Anterior cingulate cortex (tissue), 58 donors: Measurements from ENCODE around the gene DCHS1.

Experiments used
- DNase-seq, 58 donors: peaks; one replicate each; lab custom pipeline; 2025; lab: John Stamatoyannopoulos, UW

DCHS1 gene

DNA sequence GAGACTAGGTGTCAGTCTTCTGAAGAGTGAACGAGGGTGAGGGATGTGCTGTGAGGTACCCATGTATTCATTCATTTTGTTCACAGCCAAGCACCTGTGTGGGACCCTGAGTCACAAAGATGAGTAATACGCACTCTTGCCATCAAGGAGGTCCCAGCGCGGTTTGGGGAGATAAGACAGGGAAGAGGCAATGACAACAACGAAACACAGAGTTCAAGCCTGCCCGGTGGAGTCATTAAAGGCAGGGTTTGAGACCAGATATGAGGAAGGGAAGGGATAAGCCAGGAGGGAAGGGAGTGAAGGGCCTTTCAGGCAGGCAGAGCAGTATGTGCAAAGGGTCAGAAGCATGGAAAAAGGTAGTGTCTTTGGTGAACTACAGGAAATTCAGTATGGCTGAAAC is 4.6 kb downstream of the DCHS1 start:
- DNase-seq, result no peak

DNA sequence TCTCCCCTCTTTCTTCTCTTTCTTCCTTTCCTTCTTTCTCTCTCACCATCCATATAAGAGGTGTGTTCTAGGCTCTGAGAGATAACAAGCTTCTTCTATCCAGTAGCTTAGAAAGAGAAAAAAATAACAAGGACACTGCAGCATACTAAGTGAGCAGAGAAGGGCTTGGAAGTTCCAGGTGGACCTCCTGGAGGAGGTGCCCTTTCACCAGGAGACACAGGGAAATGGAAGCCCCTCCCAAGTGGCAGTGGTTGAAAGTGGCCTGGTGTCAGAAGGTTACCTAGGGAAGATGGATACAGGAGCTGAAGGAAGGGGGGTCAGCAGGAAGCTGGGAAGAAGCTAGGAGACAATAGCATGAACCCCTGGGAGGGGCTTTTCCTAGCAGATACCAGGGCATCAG is 5.5 kb downstream of the DCHS1 start:
- no peak for DNase-seq

DNA sequence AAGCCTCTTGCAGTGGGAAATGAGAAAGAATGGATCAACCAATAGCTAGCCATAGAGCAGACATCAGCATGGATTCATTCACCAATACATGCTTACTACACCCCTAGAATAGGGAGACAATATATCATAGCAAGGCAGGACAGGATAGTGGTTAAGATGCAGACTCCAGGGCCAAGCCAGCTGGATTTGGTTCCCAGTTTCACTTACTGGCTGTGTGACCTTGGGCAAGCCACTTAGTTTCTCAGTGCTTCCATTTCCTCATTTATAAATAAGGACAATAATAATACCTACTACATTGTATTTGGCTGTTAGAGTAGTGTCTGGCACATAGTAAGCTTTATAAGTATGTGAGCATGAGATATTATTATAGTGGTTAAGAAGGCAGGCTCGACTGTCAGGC is 7.1 kb downstream of the DCHS1 start:
- no peak for DNase-seq

DNA sequence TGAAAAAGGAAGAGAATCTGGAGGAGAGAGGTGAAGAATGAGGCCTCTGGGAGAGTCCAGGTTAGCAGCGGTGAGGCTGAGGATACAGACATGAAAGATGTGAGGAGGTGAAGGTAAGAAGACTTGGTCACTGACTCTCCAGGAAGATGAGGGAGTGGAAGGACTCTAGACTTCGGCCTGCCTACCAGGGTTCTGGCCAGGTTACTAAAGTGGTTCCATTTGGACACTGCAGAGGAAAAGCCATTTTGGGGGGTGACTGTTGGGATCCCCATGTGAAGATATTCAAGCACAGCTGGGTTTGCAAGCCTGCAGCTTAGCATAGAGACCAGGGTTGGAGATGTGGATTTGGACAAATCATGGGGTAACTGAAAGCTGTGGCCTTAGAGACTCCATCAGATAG is 7.8 kb downstream of the DCHS1 start:
- DNase-seq, result no peak

DNA sequence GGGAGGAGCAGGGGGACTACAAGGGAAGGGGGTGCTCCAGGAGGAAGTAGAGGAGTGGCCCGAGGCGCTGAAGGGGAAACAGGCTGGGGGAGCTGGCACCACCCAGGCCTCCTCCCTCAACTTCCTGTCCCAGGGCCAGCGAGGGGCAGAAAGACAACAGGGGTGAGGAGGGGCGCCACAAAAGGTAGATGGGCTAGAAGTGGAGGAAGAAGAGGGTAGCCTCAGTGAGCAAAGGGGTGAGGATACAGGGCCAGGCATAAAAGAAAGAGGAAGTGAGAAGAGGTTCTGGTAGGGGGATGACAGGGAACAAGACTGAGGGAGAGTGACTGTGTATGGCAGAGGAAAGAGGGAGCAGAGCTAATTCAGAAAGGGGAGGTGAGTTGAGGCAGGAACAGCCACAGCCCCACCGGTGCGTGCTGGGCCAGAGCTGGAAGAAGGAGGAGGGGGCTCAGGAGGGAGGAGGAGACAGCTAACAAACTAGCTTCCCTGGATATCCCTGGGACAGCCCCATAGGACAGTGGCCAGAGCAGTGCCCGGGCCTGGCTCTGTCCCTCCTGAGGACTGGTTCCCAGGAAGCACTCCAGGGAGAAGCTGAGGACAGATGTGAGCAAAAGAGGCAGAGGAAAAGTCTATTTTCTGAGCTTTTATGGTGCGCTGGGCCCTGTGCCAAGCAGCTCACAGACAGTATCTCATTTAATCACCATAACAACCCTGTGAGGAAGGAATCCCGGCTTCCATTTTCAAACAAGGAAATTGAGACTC is 8.5 kb downstream of the DCHS1 start:
- peak in 2 of 58 donors; percentile 9 to 12 for DNase-seq

DNA sequence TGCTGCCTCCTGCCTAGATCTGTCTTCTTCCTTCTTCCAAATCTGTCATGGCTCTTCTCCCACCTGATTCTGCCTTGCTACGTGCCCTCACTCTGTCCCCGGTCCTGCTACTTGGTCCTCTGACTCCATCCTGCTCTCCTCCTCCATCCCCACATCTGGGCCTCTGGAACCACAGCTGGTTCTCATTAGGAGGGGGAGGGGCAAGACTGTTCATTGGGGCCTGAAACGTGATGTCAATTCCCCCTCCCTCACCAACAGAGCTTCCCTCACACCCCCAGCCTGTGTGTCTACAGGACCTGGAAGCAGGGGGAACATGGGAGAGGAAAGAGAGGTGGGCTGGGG is 9.1 kb downstream of the DCHS1 start:
- no peak for DNase-seq

DNA sequence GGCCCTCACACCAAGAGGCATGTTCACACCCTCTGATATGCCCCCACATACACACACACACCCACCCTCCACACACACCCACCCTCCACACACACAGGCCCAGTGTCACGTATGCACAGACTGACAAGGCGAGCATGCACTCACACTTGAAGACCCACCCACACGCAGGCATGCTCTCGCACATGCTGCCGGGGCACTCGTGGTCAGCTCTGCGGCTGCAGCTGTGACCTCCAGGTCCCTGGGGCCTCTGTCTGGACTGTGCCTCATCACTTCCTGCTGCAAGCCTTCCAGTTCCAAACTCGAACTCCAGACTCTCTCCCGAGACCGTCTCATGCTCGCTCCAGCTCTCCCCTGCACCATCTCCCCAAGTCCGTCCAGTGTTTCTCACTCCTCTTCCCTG is 9.5 kb downstream of the DCHS1 start:
- no peak for DNase-seq

DNA sequence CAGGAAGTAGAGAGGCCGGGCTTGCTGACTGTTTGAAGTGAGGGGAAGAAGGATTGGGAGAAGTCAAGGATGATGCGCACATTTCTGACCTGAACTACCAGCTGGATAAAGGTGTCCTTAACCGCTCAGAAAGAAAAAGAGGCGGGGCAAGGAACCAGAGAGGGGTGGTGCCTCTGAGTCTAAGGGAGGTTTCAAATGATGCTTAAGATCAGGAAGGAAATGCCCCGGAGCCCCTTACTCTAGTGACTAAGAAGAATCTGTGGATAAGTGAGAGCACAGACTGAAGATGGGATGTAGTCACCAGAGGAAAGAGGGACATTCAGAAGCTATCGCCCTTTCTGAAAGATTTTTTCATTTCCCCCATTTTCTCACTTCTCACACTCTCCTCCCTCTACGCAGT is 12.7 kb downstream of the DCHS1 start:
- no peak for DNase-seq

DNA sequence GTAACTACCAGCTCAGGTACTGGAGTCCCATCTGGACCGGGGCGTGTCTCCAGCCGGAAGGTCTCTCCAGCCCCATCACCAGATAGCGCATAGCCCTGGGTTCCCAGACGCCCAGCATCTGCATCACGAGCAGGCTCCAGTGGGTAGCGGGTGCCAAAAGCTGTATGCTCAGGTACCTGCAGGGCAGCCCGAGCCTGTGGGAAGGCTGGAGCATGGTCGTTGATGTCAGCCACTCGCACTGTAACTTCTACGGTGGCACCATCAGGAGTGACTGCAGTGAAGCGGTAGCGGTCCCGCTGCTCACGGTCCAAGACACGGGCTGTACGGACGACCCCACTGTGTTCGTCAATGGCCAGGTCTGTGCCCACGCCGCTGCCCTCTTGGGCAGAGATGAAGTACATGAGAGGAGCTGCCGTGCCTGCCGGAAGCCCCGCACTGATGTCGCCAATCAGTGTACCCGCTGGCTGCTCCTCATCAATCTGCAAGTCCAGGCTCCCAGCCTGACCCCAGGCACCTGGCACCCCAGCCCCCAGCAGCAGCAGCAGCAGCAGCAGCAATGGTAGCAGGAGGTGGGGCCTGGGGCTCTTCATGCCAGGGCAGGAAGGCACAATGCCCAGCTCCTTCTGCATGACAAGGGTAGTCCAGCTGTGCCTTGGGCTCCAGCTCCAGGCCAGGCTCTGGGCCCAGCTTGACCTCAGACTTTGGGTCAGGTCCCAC is 14.5 kb downstream of the DCHS1 start:
- DNase-seq, result peak in 40 of 58 donors; percentile 10 to 76 (median 50)

DNA sequence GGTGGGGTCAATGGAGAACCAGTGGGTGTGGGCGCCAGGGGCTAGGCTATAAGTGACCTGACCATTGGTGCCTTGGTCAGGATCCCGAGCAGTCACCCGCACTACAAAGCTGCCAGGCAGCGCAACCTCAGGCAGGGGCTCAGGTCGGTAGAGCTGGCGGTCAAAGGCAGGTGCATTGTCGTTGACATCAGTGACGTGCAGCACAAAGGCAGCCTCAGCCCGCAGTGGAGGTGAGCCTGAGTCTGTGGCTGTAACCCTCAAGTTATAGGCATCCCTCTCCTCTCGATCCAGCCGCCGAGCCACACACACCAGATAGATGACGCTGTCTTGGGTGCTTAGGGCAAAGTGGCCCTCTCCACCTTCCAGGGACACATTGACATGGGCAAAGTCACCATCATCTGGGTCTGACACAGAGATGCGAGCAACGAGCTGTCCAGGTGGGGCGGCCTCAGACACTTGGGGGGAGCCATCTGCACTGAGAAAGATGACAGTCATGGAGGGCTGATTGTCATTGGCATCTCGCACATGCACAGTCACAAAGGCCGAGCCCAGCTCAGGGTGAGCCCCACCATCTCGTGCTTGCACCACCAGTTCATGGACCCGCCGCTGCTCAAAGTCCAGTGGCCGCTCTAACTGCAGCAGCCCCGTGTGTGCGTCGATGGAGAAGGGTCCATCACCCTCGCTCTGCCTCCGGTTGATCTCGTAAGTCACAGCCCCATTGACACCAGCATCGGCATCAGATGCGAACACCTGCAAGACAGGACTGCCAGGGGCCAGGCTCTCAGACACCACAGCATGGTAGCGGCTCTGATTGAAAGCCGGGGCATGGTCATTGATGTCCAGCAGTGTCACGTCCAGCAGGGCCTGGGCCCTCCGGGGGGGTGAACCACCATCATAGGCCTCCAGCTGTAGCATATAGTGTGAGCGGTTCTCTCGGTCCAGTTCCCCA is 15.3 kb downstream of the DCHS1 start:
- no peak for DNase-seq

DNA sequence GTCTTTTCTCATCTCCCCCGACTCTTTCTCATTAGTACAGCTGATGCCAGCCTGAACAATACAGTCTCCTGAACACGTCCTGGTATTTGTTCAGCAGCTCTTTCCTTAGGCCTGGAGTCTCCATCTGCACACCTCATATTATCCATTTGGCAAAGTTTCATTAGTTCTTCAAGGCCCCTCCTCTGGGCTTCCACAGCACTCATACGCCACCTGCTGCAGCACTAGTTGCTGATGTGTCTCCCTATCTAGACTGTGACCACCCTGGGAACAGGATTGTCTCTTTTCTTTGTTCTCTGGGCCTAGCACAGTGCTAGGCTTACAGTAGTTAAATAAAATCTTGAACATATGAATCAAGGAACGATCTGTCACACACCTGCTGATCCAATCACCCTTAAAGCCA is 17.2 kb downstream of the DCHS1 start:
- DNase-seq, result no peak

DNA sequence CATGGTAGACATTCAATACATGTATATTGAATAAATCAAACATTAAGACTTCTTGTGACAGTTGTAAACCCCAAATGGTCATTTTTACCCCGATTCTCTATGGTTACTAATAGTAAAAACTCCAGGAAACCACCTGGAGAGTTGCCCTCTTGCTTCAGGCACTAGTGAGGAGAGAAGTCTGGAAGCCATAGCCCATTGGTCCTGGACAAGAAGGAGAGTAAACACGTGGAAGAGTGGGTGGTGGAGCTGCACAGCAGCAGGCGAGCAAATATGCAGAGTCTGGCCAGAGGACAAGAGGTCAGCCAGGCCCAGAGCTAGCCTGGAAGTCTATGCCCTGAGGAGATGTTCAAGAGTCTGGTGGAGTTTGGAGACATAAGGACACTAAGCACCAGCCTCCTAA is 17.7 kb downstream of the DCHS1 start:
- DNase-seq, result peak in 1 of 58 donors; percentile 10

DNA sequence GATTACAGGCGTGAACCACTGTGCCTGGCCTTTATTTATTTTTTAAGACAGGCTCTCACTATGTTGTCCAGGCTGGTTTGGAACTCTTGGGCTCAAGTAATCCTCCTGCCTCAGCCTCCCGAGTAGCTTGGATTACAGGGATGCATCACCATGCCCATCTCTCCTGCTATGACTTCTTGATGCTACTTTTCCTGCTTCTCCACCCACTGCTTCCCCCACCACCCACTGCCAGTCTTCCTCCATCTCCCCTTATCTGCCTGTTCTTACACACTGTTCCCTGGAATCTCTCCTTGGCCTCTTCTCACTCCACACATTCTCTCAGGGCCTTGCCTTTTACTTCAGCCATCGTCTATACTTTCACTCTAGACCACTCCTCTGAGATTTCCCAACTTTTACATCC is 19.1 kb downstream of the DCHS1 start:
- no peak for DNase-seq

DNA sequence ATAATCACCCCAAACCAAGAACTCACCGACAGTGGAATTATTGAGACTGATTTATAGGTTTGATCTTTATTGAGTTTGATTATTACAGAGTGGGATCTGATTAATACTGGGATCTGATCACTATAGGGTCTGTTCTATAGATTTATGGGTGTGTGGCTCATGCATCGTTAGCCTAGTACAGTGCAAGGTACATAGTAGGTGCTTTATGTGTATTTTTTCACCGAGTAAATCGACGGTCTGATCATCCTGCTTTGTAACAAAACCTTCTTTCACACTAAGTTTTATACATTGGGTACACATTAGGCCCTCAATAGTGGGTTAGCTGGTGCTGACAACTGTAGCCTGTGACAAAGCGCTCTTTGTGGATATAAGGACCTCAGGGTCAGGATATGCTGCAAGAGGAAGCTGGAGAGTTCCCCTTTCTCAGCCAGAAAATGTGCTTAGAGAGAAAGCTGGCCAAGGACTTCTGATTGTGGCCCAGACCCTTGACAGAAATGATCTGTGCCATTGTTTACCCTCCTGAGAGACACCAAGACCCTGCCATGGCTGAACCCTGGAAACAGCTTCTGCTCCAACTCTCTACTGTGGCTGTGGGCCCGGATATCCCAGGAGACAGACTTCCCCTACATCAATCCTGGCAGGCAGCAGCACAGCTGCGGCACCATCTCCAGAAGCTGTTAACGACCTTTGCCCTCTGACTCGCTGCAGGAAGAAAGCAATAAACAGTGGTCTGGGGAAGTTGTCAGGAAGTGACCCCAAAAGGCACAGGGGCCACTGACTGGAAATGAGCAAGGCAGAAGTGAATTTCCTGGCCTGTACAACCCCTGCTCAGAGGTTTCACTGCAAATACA is 20.3 kb downstream of the DCHS1 start:
- peak in 42 of 58 donors; percentile 19 to 90 (median 47) for DNase-seq

DNA sequence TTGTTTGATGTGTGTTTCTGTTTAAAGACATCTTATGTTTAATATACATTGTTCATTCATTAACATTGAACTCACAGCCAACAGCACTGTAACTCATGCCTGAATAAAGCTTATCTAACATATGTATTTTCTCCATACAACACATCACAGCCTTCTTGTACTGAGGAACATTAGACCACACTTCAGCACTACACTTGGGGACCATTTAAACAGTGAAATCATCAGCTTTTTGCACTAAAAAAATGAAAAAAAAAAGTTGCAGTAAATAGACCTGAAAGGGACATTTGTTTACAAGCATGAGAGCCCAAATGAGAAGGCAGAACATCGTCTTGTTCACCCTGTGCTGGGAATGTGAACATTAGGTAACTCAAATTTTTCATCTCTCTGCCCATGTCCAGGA is 21.1 kb downstream of the DCHS1 start:
- no peak for DNase-seq

DNA sequence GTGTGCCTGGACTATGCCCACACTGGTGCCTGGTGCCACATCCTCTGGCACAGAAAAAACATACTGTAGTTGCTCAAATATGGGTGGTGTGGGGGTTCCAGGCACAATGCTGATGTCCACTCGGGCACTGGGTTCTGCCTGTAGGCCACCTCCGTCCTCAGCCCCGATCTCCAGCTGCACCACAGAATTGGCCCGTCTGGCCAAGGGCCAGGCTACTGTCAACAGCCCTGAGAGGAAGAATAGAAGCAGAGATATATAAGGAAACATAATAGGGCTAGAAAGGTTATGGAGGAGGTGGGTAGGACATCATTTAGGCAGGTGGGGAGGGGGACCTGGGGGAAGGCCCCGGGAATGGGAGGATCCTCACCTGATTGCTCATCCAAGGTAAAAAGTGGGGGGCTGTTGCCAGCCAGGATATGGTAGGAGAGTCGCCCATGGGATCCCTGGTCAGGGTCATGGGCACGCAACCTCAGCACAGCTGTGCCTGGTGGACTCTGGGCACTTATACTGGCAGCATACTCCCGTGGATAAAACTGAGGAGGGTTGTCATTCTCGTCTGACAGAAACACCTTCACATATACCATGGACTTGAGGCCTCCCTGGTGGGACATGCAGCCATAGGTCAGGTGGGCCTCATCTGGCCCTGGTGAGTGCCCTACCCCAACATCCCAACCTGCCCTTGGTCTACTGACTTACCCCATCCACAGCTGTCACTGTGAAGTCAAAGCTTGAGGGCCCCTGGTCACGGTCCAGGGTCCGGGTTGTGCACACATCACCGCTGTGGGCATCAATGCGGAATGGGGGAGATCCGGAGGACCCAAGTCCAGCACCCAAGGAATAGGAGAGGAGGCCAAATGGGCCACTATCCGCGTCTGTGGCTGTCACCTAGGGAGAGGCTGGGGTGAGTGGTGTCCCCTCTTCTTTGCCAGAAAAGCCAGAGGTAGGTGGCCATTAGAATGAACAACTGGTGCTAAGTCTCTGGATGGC is 21.9 kb downstream of the DCHS1 start:
- DNase-seq, result no peak

DNA sequence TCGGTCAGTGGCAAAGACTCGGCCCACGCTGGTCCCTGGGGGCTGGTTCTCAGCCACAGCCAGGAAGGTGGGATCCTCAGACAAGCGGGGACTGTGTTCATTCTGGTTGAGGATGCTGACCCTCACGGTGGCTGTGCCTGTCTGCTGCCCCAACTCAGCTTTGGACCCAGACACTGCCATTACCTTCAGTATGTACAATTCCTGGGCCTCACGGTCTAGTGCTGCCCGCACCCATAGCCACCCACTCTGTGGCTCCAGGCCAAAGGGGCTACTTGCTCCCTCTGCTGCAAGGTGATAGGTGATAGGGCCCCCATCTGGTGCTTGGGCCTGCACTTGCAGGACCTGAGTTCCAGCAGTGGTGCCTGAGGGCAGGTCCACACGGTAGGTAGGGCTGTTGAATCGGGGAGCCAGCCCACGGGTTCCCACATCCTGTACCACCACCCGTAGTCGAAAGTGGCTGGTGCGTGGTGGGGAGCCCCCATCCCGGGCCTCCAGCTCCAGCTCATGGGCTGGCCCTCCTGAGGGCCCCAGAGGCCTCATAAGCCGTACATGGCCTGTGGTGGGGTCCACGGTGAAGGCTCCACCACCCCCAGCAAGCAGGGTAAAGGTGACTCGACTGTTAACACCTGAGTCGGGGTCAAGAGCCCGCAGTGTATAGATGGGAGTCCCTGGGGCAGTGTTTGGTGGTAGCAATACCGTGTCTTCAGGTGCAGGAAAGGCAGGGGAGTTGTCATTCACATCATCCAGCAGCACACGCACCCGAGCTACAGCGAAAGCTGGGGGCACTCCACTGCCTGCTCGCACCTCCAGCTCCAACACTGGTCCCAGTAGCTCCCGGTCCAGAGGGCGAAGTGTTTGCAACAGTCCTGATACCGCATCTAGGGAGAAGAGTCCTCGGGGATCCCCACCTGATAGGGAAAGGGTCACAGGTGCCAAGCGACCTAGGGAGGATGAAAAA is 23.2 kb downstream of the DCHS1 start:
- DNase-seq, result no peak

DNA sequence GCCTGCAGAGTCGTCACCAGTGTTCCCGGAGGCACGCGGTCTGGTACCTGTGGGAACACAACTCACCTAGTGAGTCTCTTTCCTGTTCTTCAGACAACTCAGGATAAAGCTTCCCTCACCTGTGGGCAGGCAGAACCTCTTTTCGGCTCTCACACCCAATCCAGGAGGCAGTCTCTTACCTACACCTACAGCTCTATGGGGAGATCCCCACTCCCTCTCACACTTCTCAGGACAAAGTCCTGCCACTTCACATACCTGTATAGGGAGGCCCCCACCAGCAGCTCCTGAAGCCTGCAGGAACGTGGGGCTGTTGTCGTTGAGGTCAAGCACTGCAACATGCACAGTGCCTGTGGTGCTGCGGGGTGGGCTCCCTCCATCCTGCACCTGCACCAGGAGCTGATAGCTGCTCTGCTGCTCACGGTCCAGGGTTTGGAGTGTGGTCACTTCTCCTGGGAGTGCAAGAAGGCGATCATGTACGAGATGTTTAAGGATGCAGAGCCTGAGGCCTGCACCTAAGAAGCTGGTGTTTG is 24.2 kb downstream of the DCHS1 start:
- DNase-seq, result no peak
